ENCODE results near the gene C9. TPM values are rescaled to one million over a fixed set of nuclear protein-coding genes. Genes with fewer than 3 reads are reported as not detected.

C9 gene
- total and polyA plus RNA-seq, 12 donors = 0.17 TPM; not detected in 11

DNA sequence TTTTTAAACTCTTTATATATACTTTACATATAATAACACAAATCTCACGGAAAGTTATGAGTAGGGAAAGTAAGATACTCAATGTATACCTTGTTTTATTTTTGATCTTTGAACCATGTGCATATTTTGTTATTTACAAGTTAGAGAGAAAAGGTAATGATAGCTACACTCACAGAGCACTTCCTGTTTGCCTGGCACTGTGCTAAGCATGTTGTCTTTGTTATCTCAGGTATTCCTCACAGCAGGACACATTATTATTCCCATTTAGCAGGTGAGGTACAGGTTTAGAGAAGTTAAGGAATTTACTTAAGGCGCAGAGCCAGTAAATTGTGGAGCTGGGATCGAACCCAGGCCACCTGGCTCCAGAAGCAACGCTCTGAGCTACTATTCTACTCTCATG lies 3.0 kb downstream of the C9 start:
- Histone ChIP-seq H3K27ac (no peak overlapping the region), H3K27me3 (no peaks in the 10 kb centered on the region), H3K36me3 (no peaks in the 10 kb centered on the region), H3K4me1 (no peaks in the 10 kb centered on the region), H3K9me3 (no peaks in the 10 kb centered on the region), H3K4me3 (no peak overlapping the region)
- intact Hi-C loops (cut with DNase I) = loop anchor here in 1 of 10 donors (10.0 kb wide), 1 partner anchor 147 kb away; the partner anchor contains the start of gene FYB1
- DNase-seq = no peak
- TF ChIP-seq, protein P1, sequence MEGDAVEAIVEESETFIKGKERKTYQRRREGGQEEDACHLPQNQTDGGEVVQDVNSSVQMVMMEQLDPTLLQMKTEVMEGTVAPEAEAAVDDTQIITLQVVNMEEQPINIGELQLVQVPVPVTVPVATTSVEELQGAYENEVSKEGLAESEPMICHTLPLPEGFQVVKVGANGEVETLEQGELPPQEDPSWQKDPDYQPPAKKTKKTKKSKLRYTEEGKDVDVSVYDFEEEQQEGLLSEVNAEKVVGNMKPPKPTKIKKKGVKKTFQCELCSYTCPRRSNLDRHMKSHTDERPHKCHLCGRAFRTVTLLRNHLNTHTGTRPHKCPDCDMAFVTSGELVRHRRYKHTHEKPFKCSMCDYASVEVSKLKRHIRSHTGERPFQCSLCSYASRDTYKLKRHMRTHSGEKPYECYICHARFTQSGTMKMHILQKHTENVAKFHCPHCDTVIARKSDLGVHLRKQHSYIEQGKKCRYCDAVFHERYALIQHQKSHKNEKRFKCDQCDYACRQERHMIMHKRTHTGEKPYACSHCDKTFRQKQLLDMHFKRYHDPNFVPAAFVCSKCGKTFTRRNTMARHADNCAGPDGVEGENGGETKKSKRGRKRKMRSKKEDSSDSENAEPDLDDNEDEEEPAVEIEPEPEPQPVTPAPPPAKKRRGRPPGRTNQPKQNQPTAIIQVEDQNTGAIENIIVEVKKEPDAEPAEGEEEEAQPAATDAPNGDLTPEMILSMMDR (IDR thresholded peaks at IDR 0.05) = no peak
- ATAC-seq = no peak
- WGBS, 2 donors = 90 to 92% methylated on average over 4 of the region's 4 CpGs

DNA sequence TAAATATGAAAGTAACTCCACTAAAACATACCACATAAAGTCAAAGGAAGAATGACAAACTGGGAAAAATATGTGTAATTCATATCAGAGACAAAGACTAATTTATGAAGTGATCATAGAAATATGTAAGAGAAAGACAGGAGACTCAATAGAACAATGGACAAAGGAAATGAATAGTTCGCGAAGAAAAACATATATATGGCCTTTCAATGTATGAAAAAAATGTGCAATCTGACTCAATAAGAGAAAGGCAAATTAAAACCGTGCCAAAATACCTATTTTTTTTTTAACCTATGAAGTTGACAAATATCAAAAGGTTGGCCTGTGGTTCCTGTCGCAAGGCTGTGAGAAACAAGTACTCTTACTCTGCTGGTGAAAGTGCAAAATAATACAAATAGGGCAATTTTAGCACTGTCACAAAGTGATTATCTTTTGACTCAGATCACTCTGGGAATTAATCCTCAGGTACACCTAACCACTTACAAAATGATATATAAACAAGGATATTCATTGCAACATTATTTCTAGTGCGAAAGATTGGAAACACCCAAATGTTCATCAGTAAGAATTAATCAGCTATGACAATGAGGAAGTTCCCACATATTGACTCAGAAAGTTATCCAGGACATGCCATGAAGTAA lies 3.7 kb downstream of the C9 start:
- H3K4me1 ChIP-seq = no peaks in the 10 kb centered on the region
- intact Hi-C loops (cut with DNase I) = loop anchor here in 1 of 10 donors (10.0 kb wide), 1 partner anchor 146 kb away; the partner anchor contains the start of gene FYB1
- DNase-seq (no peak), ATAC-seq (no peak)
- 81 to 82% methylated on average over 5 of the region's 5 CpGs for whole genome bisulfite sequencing, 2 donors
- H3K27me3 ChIP-seq = no peaks in the 10 kb centered on the region
- H3K4me3 ChIP-seq = no peak overlapping the region
- H3K9me3 ChIP-seq = no peaks in the 10 kb centered on the region
- TF ChIP-seq, protein P1 (IDR thresholded peaks at IDR 0.05) = no peak
- H3K36me3 ChIP-seq = no peaks in the 10 kb centered on the region
- no peak overlapping the region for H3K27ac ChIP-seq

DNA sequence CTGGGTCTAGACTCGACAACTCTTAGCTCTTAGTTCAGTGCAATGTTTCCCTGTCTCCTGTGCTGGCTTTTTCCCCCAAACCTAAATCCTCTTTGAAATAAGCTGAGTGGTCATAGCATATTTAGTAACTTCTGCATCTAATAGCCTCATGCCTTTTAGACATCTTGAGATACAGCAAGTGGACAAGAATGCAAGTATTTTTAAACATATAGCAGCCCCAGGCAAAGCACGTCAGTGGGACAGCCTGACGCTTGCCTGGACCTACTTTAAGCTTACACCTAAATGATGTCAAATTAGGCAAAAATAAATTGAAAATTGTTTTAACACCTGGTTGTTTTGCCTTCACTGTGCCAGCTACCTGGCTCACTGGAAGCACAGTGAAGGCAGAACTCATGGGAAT lies 8.0 kb downstream of the C9 start:
- Histone ChIP-seq H3K27ac (no peak overlapping the region), H3K4me1 (peaks cover 0 to 8% (median 0%) of the 10 kb centered on the region in 9 donors), H3K4me3 (no peak overlapping the region), H3K9me3 (peaks cover 0 to 14% (median 0%) of the 10 kb centered on the region in 11 donors), H3K36me3 (no peaks in the 10 kb centered on the region), H3K27me3 (no peaks in the 10 kb centered on the region)
- TF ChIP-seq, protein P1 (IDR thresholded peaks at IDR 0.05) = no peak
- WGBS, 2 donors = 87 to 90% methylated on average over 3 of the region's 3 CpGs
- intact Hi-C loops (cut with DNase I) = no loop called here
- ATAC-seq (no peak), DNase-seq (no peak)

DNA sequence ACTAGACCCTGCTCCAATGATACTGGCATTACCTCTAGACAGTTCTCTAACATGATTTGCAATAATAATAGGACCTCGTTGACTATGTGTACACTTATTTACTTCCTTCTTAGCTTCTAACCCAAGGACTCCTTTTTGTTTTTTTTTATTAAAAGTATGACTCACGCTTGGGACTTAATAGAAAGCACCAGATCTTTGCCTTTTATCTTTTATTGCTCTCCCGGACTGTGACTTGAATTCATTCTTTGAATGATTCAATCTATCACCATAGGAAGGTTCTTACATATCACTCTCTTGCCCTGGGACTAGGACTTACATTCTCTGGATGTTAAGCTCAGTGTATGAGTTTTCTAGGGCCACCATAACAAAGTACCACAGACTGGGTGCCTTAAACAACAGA lies 9.0 kb downstream of the C9 start:
- TF ChIP-seq, protein P1 (IDR thresholded peaks at IDR 0.05) = no peak
- DNase-seq = no peak
- H3K4me1 ChIP-seq = peaks cover 0 to 8% (median 0%) of the 10 kb centered on the region in 9 donors
- H3K36me3 ChIP-seq = no peaks in the 10 kb centered on the region
- intact Hi-C loops (cut with DNase I) = no loop called here
- H3K27ac ChIP-seq = no peak overlapping the region
- ATAC-seq = no peak
- 47 to 48% methylated on average over 3 of the region's 3 CpGs for WGBS, 2 donors
- peaks cover 0 to 23% (median 0%) of the 10 kb centered on the region in 11 donors for H3K9me3 ChIP-seq
- no peak overlapping the region for H3K4me3 ChIP-seq
- H3K27me3 ChIP-seq = no peaks in the 10 kb centered on the region
